ENCODE results near the gene ADRA2C.

The ADRA2C gene

GRCh38 chr4:3779509-3779908, 13.3 kb downstream of the ADRA2C start:
- no peak for FAIRE-seq

- FAIRE-seq, result no peak
Measured at GRCh38 chr4:3780347-3781171, 14.4 kb downstream of the ADRA2C start.

GRCh38 chr4:3781193-3781886, 15.2 kb downstream of the ADRA2C start:
- FAIRE-seq, result no peak

- FAIRE-seq, result no peak
Measured at GRCh38 chr4:3781997-3782930, 16.1 kb downstream of the ADRA2C start.

- FAIRE-seq, result no peak
Measured at GRCh38 chr4:3783693-3784306, 17.6 kb downstream of the ADRA2C start.

- no peak for FAIRE-seq
Measured at GRCh38 chr4:3784454-3785291, 18.5 kb downstream of the ADRA2C start.

- no peak for FAIRE-seq
Measured at GRCh38 chr4:3785292-3785565, 19.0 kb downstream of the ADRA2C start.

- no peak for FAIRE-seq
Measured at GRCh38 chr4:3786196-3786869, 20.1 kb downstream of the ADRA2C start.

- FAIRE-seq, result no peak
Measured at GRCh38 chr4:3787489-3788365, 21.5 kb downstream of the ADRA2C start.

- no peak for FAIRE-seq
Measured at GRCh38 chr4:3788366-3788660, 22.1 kb downstream of the ADRA2C start.

- no peak for FAIRE-seq
Measured at GRCh38 chr4:3789587-3789986, 23.4 kb downstream of the ADRA2C start.

GRCh38 chr4:3790006-3790561, 23.9 kb downstream of the ADRA2C start:
- no peak for FAIRE-seq

GRCh38 chr4:3791256-3791655, 25.1 kb downstream of the ADRA2C start:
- no peak for FAIRE-seq

- FAIRE-seq, result no peak
Measured at GRCh38 chr4:3791910-3792542, 25.8 kb downstream of the ADRA2C start.

GRCh38 chr4:3792813-3793212, 26.6 kb downstream of the ADRA2C start:
- no peak for FAIRE-seq

GRCh38 chr4:3793545-3793944, 27.4 kb downstream of the ADRA2C start:
- no peak for FAIRE-seq

- no peak for FAIRE-seq
Measured at GRCh38 chr4:3796960-3797359, 30.8 kb downstream of the ADRA2C start.

- no peak for FAIRE-seq
Measured at GRCh38 chr4:3797831-3798790, 31.9 kb downstream of the ADRA2C start.

- FAIRE-seq, result no peak
Measured at GRCh38 chr4:3799496-3799895, 33.3 kb downstream of the ADRA2C start.
